H9 (cell line): ENCODE results near the gene UGT2A2. TPM values are rescaled to one million over a fixed set of nuclear protein-coding genes. Genes with fewer than 3 reads are reported as not detected.

ENCODE experiments used
- DNase-seq: peaks from one replicate; pipeline ENCODE4 v3.0.0-alpha.2; 2017
- H2AFZ ChIP-seq: one replicate; pipeline ENCODE4 v1.6.1; 2013; ENCODE audit warnings: mild to moderate bottlenecking, low read length, control low read depth, moderate library complexity
- H2AK5ac ChIP-seq: 2 replicates; pipeline ENCODE4 v1.6.1; 2013; ENCODE audit warnings: low read length, control low read depth, mixed read lengths; ENCODE audit not compliant: insufficient read length
- H2BK120ac ChIP-seq: one replicate; pipeline ENCODE4 v1.6.1; 2013; ENCODE audit warnings: low read depth, mild to moderate bottlenecking, low read length, control low read depth, inconsistent platforms; ENCODE audit not compliant: poor library complexity, severe bottlenecking
- H2BK12ac ChIP-seq: 2 replicates; pipeline ENCODE4 v1.6.1; 2013; ENCODE audit warnings: low read length, control low read depth, mixed read lengths, low read depth; ENCODE audit not compliant: insufficient read length
- H2BK15ac ChIP-seq: 2 replicates; pipeline ENCODE4 v1.6.1; 2013; ENCODE audit warnings: low read depth, low read length, control low read depth
- H2BK20ac ChIP-seq: one replicate; pipeline ENCODE4 v1.6.1; 2013; ENCODE audit warnings: low read depth, mild to moderate bottlenecking, low read length, control low read depth, inconsistent platforms; ENCODE audit not compliant: poor library complexity, severe bottlenecking
- H2BK5ac ChIP-seq: 2 replicates; pipeline ENCODE4 v1.6.1; 2013; ENCODE audit warnings: low read length, control low read depth, mixed read lengths; ENCODE audit not compliant: insufficient read length
- H3K14ac ChIP-seq: 2 replicates; pipeline ENCODE4 v1.6.1; 2013; ENCODE audit warnings: low read length, control low read depth; ENCODE audit not compliant: insufficient read depth
- H3K18ac ChIP-seq: 2 replicates; pipeline ENCODE4 v1.6.1; 2013; ENCODE audit warnings: low read depth, mild to moderate bottlenecking, mixed read lengths, low read length, control low read depth; ENCODE audit not compliant: insufficient read length
- H3K23ac ChIP-seq: 2 replicates; pipeline ENCODE4 v1.6.1; 2013; ENCODE audit warnings: low read length, control low read depth, mixed read lengths, low read depth; ENCODE audit not compliant: insufficient read length
- H3K23me2 ChIP-seq: 2 replicates; pipeline ENCODE4 v1.6.1; 2013; ENCODE audit warnings: low read depth, mild to moderate bottlenecking, mixed read lengths, low read length, control low read depth; ENCODE audit not compliant: insufficient read length, poor library complexity, severe bottlenecking
- H3K27ac ChIP-seq: 2 replicates; pipeline ENCODE4 v1.5.1; 2013; ENCODE audit warnings: low read length, control low read depth, mixed read lengths, low read depth; ENCODE audit not compliant: insufficient read length
- H3K27me3 ChIP-seq: 2 replicates; pipeline ENCODE4 v1.6.1; 2013; ENCODE audit warnings: low read length, control low read depth, inconsistent platforms; ENCODE audit not compliant: insufficient read depth
- H3K4ac ChIP-seq: 2 replicates; pipeline ENCODE4 v1.6.1; 2013; ENCODE audit warnings: low read depth, mild to moderate bottlenecking, control low read depth, inconsistent platforms, low read length, moderate library complexity
- H3K4me1 ChIP-seq: 2 replicates; pipeline ENCODE4 v1.6.1; 2013; ENCODE audit warnings: low read length, control low read depth, inconsistent platforms; ENCODE audit not compliant: insufficient read depth
- H3K4me2 ChIP-seq: 2 replicates; pipeline ENCODE4 v1.6.1; 2013; ENCODE audit warnings: low read length, control low read depth, mixed read lengths; ENCODE audit not compliant: insufficient read length, insufficient read depth
- H3K56ac ChIP-seq: 2 replicates; pipeline ENCODE4 v1.6.1; 2013; ENCODE audit warnings: low read depth, mild to moderate bottlenecking, mixed read lengths, low read length, control low read depth; ENCODE audit not compliant: insufficient read length
- H3K79me1 ChIP-seq: 2 replicates; pipeline ENCODE4 v1.6.1; 2013; ENCODE audit warnings: low read depth, mild to moderate bottlenecking, moderate library complexity, low read length, control low read depth, inconsistent platforms; ENCODE audit not compliant: insufficient read depth, poor library complexity, severe bottlenecking
- H3K79me2 ChIP-seq: 2 replicates; pipeline ENCODE4 v1.6.1; 2013; ENCODE audit warnings: low read length, control low read depth, inconsistent platforms; ENCODE audit not compliant: insufficient read depth
- H3K9ac ChIP-seq: 2 replicates; pipeline ENCODE4 v1.6.1; 2013; ENCODE audit warnings: low read length, control low read depth, mixed read lengths; ENCODE audit not compliant: insufficient read length; ENCODE audit errors: extremely low read depth
- H3K9me3 ChIP-seq: one replicate; pipeline ENCODE4 v1.6.1; 2013; ENCODE audit warnings: low read depth, low read length, inconsistent platforms; ENCODE audit not compliant: control insufficient read depth
- H3T11ph ChIP-seq: one replicate; pipeline ENCODE4 v1.6.1; 2013; ENCODE audit warnings: mild to moderate bottlenecking, low read length, control low read depth, inconsistent platforms
- H4K20me1 ChIP-seq: one replicate; pipeline ENCODE4 v1.6.1; 2013; ENCODE audit not compliant: control insufficient read depth, insufficient read length, insufficient read depth
- H4K5ac ChIP-seq: 2 replicates; pipeline ENCODE4 v1.6.1; 2013; ENCODE audit warnings: low read depth, mild to moderate bottlenecking, mixed read lengths, low read length, control low read depth; ENCODE audit not compliant: insufficient read length
- H4K8ac ChIP-seq: replicated peaks from 2 replicates; pipeline ENCODE4 v1.6.1; 2013; ENCODE audit warnings: low read length, control low read depth, mixed read lengths, low read depth; ENCODE audit not compliant: insufficient read length
- H4K91ac ChIP-seq: 2 replicates; pipeline ENCODE4 v1.6.1; 2013; ENCODE audit warnings: low read depth, mild to moderate bottlenecking, moderate library complexity, mixed read lengths, low read length, control low read depth; ENCODE audit not compliant: insufficient read length
- H3K27ac Mint-ChIP-seq, 3 experiments: 2 replicates in 2 of 3; 3 replicates in 1 of 3; pipeline ENCODE4 v1.8.0; 2020 to 2021; ENCODE audit warnings: mixed read lengths in 3 of 3, mild to moderate bottlenecking in 1 of 3, moderate library complexity in 1 of 3
- H3K27me3 Mint-ChIP-seq: 2 replicates; pipeline ENCODE4 v1.8.0; 2021; ENCODE audit warnings: low read depth, mild to moderate bottlenecking, moderate library complexity, mixed read lengths
- H3K36me3 Mint-ChIP-seq, 3 experiments: 2 replicates in 2 of 3; 3 replicates in 1 of 3; pipeline ENCODE4 v1.8.0; 2020 to 2021; ENCODE audit warnings: low read depth in 3 of 3, mixed read lengths in 3 of 3; ENCODE audit not compliant: insufficient read depth in 1 of 3
- H3K4me1 Mint-ChIP-seq, 2 experiments: 2 replicates each; pipeline ENCODE4 v1.8.0; 2020; ENCODE audit warnings: mixed read lengths in 2 of 2
- H3K4me3 Mint-ChIP-seq, 2 experiments: 2 replicates in 1 of 2; 3 replicates in 1 of 2; pipeline ENCODE4 v1.8.0; 2020 to 2021; ENCODE audit warnings: mild to moderate bottlenecking in 2 of 2, mixed read lengths in 2 of 2, moderate library complexity in 1 of 2
- H3K9me3 Mint-ChIP-seq, 2 experiments: 2 replicates in 1 of 2; 3 replicates in 1 of 2; pipeline ENCODE4 v1.8.0; 2020; ENCODE audit warnings: mild to moderate bottlenecking in 2 of 2, mixed read lengths in 2 of 2, moderate library complexity in 1 of 2
- CTCF ChIP-seq: fragments of 200-600 bp; sonication (generic); conservative IDR thresholded peaks from 3 replicates; pipeline ENCODE4 v1.8.0; 2021; ENCODE audit warnings: antibody characterized with exemption, mild to moderate bottlenecking
- WGBS: extraction: QIAGEN DNeasy Blood & Tissue Kit; methylation state at CpG from one replicate; pipeline ENCODE4 v1.1.7; 2013; ENCODE audit warnings: missing lambda C conversion rate, low lambda C conversion rate, mixed read lengths; ENCODE audit not compliant: insufficient read length; ENCODE audit errors: extremely low coverage; 5-methylcytosine and 5-hydroxymethylcytosine counted together
- total RNA-seq: library from RNA; stranded (reverse); gene quantifications from 2 replicates; pipeline ENCODE4 v1.2.1, GENCODE V29; 2021

UGT2A2 gene
- total RNA-seq, 1 experiment from 2014 or later, result not detected

GRCh38 chr4:69568787-69569186, 70.7 kb downstream of the UGT2A2 start:
- H3K14ac ChIP-seq, result no peak overlapping the region
- H3K23ac ChIP-seq, result no peak overlapping the region
- no peak overlapping the region for H3K18ac ChIP-seq
- Mint-ChIP-seq H3K27me3 (no peaks in the 10 kb centered on the region), H3K4me1 (no peaks in the 10 kb centered on the region), H3K9me3 (no peaks in the 10 kb centered on the region), H3K27ac (no peak overlapping the region), H3K36me3 (no peaks in the 10 kb centered on the region), H3K4me3 (no peak overlapping the region)
- no peak overlapping the region for H3K4ac ChIP-seq
- no peaks in the 10 kb centered on the region for H3K9me3 ChIP-seq
- no peak overlapping the region for H3K4me2 ChIP-seq
- no peak overlapping the region for H4K5ac ChIP-seq
- H3K23me2 ChIP-seq, result no peaks in the 10 kb centered on the region
- H3K9ac ChIP-seq, result no peak overlapping the region
- no peaks in the 10 kb centered on the region for H3K79me1 ChIP-seq
- H3K4me1 ChIP-seq, result no peaks in the 10 kb centered on the region
- no peak overlapping the region for H4K91ac ChIP-seq
- WGBS, result no CpG with 5 or more reads among the region's 1 CpG
- DNase-seq, result no peak
- H2AFZ ChIP-seq, result no peak overlapping the region
- no peak for TF ChIP-seq CTCF
- H3K27ac ChIP-seq, result no peak overlapping the region
- no peak overlapping the region for H4K8ac ChIP-seq
- no peaks in the 10 kb centered on the region for H3K79me2 ChIP-seq
- no peaks in the 10 kb centered on the region for H3K27me3 ChIP-seq
- H2BK120ac ChIP-seq, result no peak overlapping the region
- no peak overlapping the region for H3K56ac ChIP-seq
- H3T11ph ChIP-seq, result no peak overlapping the region
- no peak overlapping the region for H2BK20ac ChIP-seq
- H4K20me1 ChIP-seq, result no peaks in the 10 kb centered on the region
- H2AK5ac ChIP-seq, result no peak overlapping the region
- H2BK15ac ChIP-seq, result no peak overlapping the region
- H2BK12ac ChIP-seq, result no peak overlapping the region
- H2BK5ac ChIP-seq, result no peak overlapping the region
